Prostate gland (tissue), 2 donors: Measurements from ENCODE around the gene SLC22A1. TPM values are rescaled to one million over a fixed set of nuclear protein-coding genes. Genes with fewer than 3 reads are reported as not detected.

Source experiments
- DNase-seq: peaks from one replicate; pipeline ENCODE4 v3.0.0-alpha.2; 2019; ENCODE audit warnings: low spot score
- H3K27ac ChIP-seq, 2 donors: fragments of 200-600 bp; sonication (generic); 2 replicates each; pipeline ENCODE4 v1.5.1; 2017 to 2019
- H3K27me3 ChIP-seq: fragments of 200-600 bp; sonication (generic); replicated peaks from 2 replicates; pipeline ENCODE4 v1.5.1; 2019; ENCODE audit not compliant: insufficient read depth
- H3K36me3 ChIP-seq, 2 donors: fragments of 200-600 bp; sonication (generic); 1 replicate in 1 of 2; 2 replicates in 1 of 2; pipeline versions ENCODE4 v1.5.1 to v1.8.1; 2017 to 2019
- H3K4me1 ChIP-seq: fragments of 200-600 bp; sonication (generic); replicated peaks from 2 replicates; pipeline ENCODE4 v1.5.1; 2019
- H3K4me3 ChIP-seq, 2 donors: fragments of 200-600 bp; sonication (generic); 2 replicates each; pipeline ENCODE4 v1.5.1; 2017 to 2019
- H3K9me3 ChIP-seq: fragments of 200-600 bp; sonication (generic); 2 replicates; pipeline ENCODE4 v1.5.1; 2017
- POLR2A ChIP-seq: fragments of 450-650 bp; IDR thresholded peaks from one replicate; pipeline ENCODE4 v1.6.1; 2016; ENCODE audit warnings: antibody characterized with exemption, mild to moderate bottlenecking
- POLR2AphosphoS5 ChIP-seq: sonication (generic); formaldehyde crosslinking; IDR thresholded peaks from one replicate; pipeline ENCODE4 v1.6.1; 2017; ENCODE audit warnings: antibody characterized with exemption
- WGBS: methylation state at CpG from one replicate; pipeline ENCODE4 v1.1.5; 2018; 5-methylcytosine and 5-hydroxymethylcytosine counted together
- intact Hi-C: fragments of 100-400 bp; cut with DNase I; formaldehyde crosslinking; loops from one replicate; pipeline ENCODE4 v1.14.2; 2022
- total RNA-seq, 2 donors: library from RNA; depleted of rRNA; stranded (reverse); fragments of >200 nt; gene quantifications; one replicate each; pipeline ENCODE4 v1.1.0, GENCODE V29; 2016
- TF ChIP-seq, protein P1 (sequence below), 4 experiments: fragments of 200-600 bp in 2 of 4; fragments of 450-650 bp in 2 of 4; sonication (generic) in 2 of 4; IDR thresholded peaks; 1 replicate in 3 of 4; 2 replicates in 1 of 4; pipeline ENCODE4 v1.5.1; 2016 to 2019; ENCODE audit warnings: antibody characterized with exemption in 4 of 4, mild to moderate bottlenecking in 2 of 4, moderate library complexity in 2 of 4

The SLC22A1 gene
- total RNA-seq, 2 donors from 2014 or later, result 0.80 to 4.4 TPM

DNA sequence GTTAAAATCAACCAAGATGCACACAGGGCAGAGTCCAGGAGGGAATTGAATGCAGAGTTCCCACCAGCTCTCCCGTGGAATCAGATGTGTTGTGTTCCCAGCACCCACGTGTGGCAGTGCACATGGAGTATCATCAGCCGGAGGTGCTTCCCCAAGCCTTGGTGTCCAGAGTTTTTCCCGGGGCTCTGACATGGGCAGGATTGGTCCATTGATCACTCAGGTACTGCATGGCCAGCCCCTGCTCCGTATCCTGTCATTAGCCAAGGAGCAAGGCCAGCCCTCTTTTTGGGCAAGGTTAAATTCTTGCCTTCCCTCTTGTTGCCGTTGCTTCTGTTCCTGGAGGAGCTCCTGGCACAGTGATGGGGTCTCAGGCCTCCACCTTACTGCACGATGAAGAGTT is 28.6 kb upstream of the SLC22A1 start:
- Histone ChIP-seq H3K27me3 (no peaks in the 10 kb centered on the region), H3K4me1 (no peaks in the 10 kb centered on the region), H3K4me3 (no peak overlapping the region), H3K9me3 (no peaks in the 10 kb centered on the region), H3K27ac (no peak overlapping the region), H3K36me3 (peaks cover 3 to 22% of the 10 kb centered on the region in 2 donors)
- intact Hi-C loops, result no loop called here
- 84% methylated on average over 7 of the region's 7 CpGs for WGBS
- no peak for DNase-seq
- TF ChIP-seq POLR2AphosphoS5, result no peak
- no peak for TF ChIP-seq POLR2A

DNA sequence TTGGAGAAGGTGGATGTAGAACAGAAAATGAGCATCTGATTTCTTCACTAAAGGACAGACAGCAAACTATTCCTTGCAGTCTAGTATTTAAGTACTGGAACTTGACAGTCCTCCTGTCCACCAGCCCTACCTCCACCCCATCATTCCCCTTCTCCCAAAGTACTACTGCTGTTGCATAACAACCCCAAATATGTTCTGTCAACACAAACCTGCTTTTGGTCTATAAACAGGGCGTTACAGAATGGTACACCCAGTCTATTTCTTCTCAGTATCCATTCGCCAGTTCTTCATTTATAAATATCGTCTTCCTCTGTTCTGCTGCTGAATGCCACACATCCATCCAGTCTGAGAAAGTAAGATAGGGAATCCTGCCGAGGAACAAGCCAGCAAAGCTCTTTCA is 27.7 kb upstream of the SLC22A1 start:
- Histone ChIP-seq H3K27ac (peak overlapping the region in 1 of 2 donors; percentile 12), H3K36me3 (peaks cover 3 to 22% of the 10 kb centered on the region in 2 donors), H3K4me1 (no peaks in the 10 kb centered on the region), H3K4me3 (no peak overlapping the region), H3K27me3 (no peaks in the 10 kb centered on the region), H3K9me3 (no peaks in the 10 kb centered on the region)
- 86% methylated on average over 4 of the region's 4 CpGs for WGBS
- TF ChIP-seq, protein P1, sequence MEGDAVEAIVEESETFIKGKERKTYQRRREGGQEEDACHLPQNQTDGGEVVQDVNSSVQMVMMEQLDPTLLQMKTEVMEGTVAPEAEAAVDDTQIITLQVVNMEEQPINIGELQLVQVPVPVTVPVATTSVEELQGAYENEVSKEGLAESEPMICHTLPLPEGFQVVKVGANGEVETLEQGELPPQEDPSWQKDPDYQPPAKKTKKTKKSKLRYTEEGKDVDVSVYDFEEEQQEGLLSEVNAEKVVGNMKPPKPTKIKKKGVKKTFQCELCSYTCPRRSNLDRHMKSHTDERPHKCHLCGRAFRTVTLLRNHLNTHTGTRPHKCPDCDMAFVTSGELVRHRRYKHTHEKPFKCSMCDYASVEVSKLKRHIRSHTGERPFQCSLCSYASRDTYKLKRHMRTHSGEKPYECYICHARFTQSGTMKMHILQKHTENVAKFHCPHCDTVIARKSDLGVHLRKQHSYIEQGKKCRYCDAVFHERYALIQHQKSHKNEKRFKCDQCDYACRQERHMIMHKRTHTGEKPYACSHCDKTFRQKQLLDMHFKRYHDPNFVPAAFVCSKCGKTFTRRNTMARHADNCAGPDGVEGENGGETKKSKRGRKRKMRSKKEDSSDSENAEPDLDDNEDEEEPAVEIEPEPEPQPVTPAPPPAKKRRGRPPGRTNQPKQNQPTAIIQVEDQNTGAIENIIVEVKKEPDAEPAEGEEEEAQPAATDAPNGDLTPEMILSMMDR (IDR thresholded peaks at IDR 0.05), result no peak
- TF ChIP-seq POLR2A (no peak), POLR2AphosphoS5 (no peak)
- intact Hi-C loops, result no loop called here
- no peak for DNase-seq

DNA sequence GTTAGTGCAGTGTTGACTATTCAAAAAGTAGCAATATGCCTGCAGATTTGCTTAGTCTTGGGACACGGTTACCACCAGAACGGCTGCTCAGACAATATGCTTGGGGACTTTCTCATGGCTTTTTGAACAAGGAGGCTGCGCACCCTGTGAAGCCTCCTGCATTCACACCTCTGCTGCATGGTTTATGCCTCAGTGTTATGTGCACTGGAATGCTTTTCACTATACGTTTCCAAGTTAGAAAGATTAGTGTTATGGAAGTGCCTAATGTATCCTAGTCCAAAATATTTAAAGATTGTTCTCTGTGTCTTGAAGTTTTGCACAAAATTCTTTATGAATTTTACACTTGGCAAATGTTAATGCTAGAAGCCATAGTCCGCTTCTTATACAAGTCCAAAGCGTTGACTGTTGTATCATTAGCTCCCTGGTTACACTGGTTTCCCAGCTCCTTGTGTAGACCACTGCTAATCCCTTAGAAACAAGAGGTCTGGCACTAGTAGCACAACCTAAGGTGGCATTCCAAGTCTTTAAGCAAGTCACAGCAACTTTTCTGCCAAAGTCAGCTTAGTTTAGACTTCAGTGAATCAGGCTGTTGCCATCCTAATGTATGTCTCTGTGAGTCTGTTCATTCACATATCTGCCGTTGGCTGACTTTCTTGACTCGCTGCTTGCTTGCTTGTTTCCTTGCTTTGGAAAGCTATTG is 26.3 kb upstream of the SLC22A1 start:
- Histone ChIP-seq H3K4me1 (no peaks in the 10 kb centered on the region), H3K9me3 (no peaks in the 10 kb centered on the region), H3K4me3 (no peak overlapping the region), H3K36me3 (peaks cover 0 to 18% of the 10 kb centered on the region in 2 donors), H3K27me3 (no peaks in the 10 kb centered on the region), H3K27ac (no peak overlapping the region)
- no peak for DNase-seq
- WGBS, result 97% methylated on average over 8 of the region's 8 CpGs
- intact Hi-C loops, result no loop called here
- TF ChIP-seq, protein P1 (IDR thresholded peaks at IDR 0.05), result no peak
- no peak for TF ChIP-seq POLR2A

DNA sequence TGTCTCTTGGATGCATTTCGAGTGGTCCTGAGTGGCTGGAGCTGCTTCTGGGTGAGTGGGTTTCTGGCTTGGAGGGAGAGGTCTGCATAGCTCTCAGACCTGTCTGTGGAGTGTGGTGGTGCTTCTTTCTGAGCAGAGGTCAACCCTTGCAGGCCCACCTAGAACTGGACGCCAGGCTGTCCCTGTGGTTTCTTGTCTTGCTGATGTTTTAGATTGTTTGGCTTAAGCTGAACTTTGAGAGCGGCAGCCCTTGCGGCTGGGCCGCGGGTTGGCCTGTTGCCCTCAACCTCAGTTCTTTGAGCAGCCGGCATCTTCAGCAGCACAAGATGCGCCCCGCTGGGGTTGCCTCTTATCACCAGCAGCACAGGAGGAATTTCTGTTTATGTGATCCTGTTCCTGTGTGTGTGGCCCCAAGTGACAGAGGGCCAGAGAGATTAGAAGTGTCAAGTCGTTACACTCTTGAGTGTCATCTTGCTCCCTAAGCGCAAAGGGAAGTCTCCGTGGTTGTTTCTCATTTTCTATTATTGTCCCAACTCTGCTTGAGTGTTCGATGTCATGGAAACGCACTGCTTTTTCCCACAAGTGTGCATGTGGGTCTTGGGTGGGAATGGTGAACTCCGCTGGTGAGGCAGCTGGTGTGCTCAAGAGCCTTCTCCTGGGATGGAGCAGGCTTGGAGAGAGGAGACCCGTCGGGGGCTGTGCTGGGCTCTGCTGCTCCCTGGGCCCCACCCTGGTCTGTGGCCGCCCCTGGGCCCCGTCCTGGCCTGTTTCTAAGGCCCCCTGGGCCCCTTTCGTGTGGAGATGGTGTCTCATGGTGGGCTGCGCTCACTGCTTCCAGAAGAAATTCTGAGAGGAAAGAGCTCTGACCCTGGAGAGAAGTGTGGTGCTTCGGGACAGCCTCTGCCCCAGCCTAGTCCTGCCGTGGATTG is 20.1 kb upstream of the SLC22A1 start:
- no peak for TF ChIP-seq POLR2A
- TF ChIP-seq POLR2AphosphoS5, result no peak
- TF ChIP-seq, protein P1 (IDR thresholded peaks at IDR 0.05), result no peak
- H3K4me1 ChIP-seq, result no peaks in the 10 kb centered on the region
- H3K36me3 ChIP-seq, result no peaks in the 10 kb centered on the region
- WGBS, result 79% methylated on average over 22 of the region's 23 CpGs
- no peak for DNase-seq
- intact Hi-C loops, result no loop called here
- H3K27me3 ChIP-seq, result no peaks in the 10 kb centered on the region
- no peak overlapping the region for H3K27ac ChIP-seq
- no peak overlapping the region for H3K4me3 ChIP-seq
- H3K9me3 ChIP-seq, result no peaks in the 10 kb centered on the region

DNA sequence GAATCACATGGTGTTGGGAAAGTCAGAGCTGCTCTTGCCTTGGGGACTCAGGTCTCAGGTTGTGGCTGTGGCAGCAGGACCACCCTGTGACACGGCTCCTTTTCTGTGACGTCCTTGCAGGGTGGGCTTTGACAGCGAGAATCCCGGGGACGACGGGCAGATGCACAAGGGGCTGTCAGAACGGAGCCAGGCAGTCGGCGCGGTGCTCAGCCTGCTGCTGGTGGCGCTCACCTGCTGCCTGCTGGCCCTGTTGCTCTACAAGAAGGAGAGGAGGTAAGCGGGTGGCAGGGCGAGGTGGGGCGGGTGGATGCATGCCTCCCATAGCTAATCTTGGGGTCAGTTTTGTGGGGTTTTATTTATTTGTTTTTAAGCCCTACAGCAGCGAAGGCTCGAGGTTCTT is 19.2 kb upstream of the SLC22A1 start:
- no peak for DNase-seq
- H3K4me3 ChIP-seq, result no peak overlapping the region
- intact Hi-C loops, result no loop called here
- H3K36me3 ChIP-seq, result no peaks in the 10 kb centered on the region
- no peak overlapping the region for H3K27ac ChIP-seq
- no peaks in the 10 kb centered on the region for H3K27me3 ChIP-seq
- WGBS, result 94% methylated on average over 16 of the region's 16 CpGs
- TF ChIP-seq POLR2A (no peak), POLR2AphosphoS5 (no peak)
- TF ChIP-seq, protein P1 (IDR thresholded peaks at IDR 0.05), result no peak
- H3K4me1 ChIP-seq, result no peaks in the 10 kb centered on the region
- H3K9me3 ChIP-seq, result no peaks in the 10 kb centered on the region
